WTC11 (cell line): Measurements from ENCODE around the gene UTP11. TPM values are rescaled to one million over a fixed set of nuclear protein-coding genes. Genes with fewer than 3 reads are reported as not detected.
A peak's percentile ranks its signal among the peaks of the same experiment; 100 is the strongest.

Experiments
- ATAC-seq: fragments of 200-7000 bp; cut with Tn5 transposase; 2 replicates; pipeline ENCODE4 v1.10.0; 2021; ENCODE audit warnings: mild to moderate bottlenecking, moderate library complexity
- CTCF ChIA-PET: fragments of 300-600 bp; sonication (Branson Sonifier 250); formaldehyde crosslinking; loops from one replicate; lab custom pipeline; 2021; ENCODE audit warnings: antibody characterized with exemption; lab: Charles Lee
- POLR2A ChIA-PET: fragments of 350-600 bp; sonication (Branson Sonifier 250); formaldehyde crosslinking; loops from one replicate; lab custom pipeline; 2021; ENCODE audit warnings: antibody characterized with exemption; lab: Charles Lee
- DNase-seq: peaks from one replicate; pipeline ENCODE4 v3.0.0; 2021; ENCODE audit warnings: low spot score
- H3K27ac Mint-ChIP-seq: 2 replicates; pipeline ENCODE4 v1.8.0; 2021; ENCODE audit warnings: mixed read lengths
- H3K27me3 Mint-ChIP-seq: 2 replicates; pipeline ENCODE4 v1.8.0; 2021; ENCODE audit warnings: low read depth, mild to moderate bottlenecking, moderate library complexity, mixed read lengths
- H3K36me3 Mint-ChIP-seq: 2 replicates; pipeline ENCODE4 v1.8.0; 2021; ENCODE audit warnings: mixed read lengths
- H3K4me1 Mint-ChIP-seq: 2 replicates; pipeline ENCODE4 v1.8.0; 2022; ENCODE audit warnings: mixed read lengths
- H3K4me3 Mint-ChIP-seq: 2 replicates; pipeline ENCODE4 v1.8.0; 2021; ENCODE audit warnings: mild to moderate bottlenecking, moderate library complexity, mixed read lengths
- H3K9me3 Mint-ChIP-seq: 2 replicates; pipeline ENCODE4 v1.8.0; 2021; ENCODE audit warnings: mixed read lengths
- ATF1 ChIP-seq: sonication (generic); formaldehyde crosslinking; IDR thresholded peaks from 2 replicates; pipeline ENCODE4 v1.8.1; 2023; ENCODE audit warnings: mild to moderate bottlenecking, moderate library complexity, missing genetic modification reagents
- IRF2 ChIP-seq: sonication (generic); formaldehyde crosslinking; IDR thresholded peaks from 2 replicates; pipeline ENCODE4 v1.8.0; 2022; ENCODE audit warnings: low read depth, missing genetic modification reagents, borderline replicate concordance
- JUN ChIP-seq: sonication (generic); formaldehyde crosslinking; IDR thresholded peaks from 2 replicates; pipeline ENCODE4 v1.8.0; 2023; ENCODE audit warnings: mild to moderate bottlenecking, missing genetic modification reagents
- MYBL2 ChIP-seq: sonication (generic); formaldehyde crosslinking; IDR thresholded peaks from 2 replicates; pipeline ENCODE4 v1.8.1; 2023; ENCODE audit warnings: mild to moderate bottlenecking, moderate library complexity, missing genetic modification reagents
- NFE2L1 ChIP-seq: sonication (generic); formaldehyde crosslinking; IDR thresholded peaks from 2 replicates; pipeline ENCODE4 v1.8.1; 2023; ENCODE audit warnings: missing genetic modification reagents
- NFYB ChIP-seq: sonication (generic); formaldehyde crosslinking; conservative IDR thresholded peaks from 2 replicates; pipeline ENCODE4 v1.8.0; 2022; ENCODE audit warnings: low read depth, missing genetic modification reagents
- NR2C2 ChIP-seq: sonication (generic); formaldehyde crosslinking; IDR thresholded peaks from 2 replicates; pipeline ENCODE4 v1.8.0; 2022; ENCODE audit warnings: mild to moderate bottlenecking, missing genetic modification reagents
- OVOL2 ChIP-seq: fragments of 250-450 bp; sonication (Bioruptor Pico); IDR thresholded peaks from 2 replicates; pipeline ENCODE4 v1.9.0; 2021; ENCODE audit warnings: mild to moderate bottlenecking, borderline replicate concordance
- SMAD3 ChIP-seq: sonication (generic); formaldehyde crosslinking; IDR thresholded peaks from 2 replicates; pipeline ENCODE4 v1.8.0; 2022; ENCODE audit warnings: missing genetic modification reagents, mild to moderate bottlenecking, borderline replicate concordance
- TP53 ChIP-seq: sonication (generic); formaldehyde crosslinking; IDR thresholded peaks from 2 replicates; pipeline ENCODE4 v1.8.1; 2023; ENCODE audit warnings: mild to moderate bottlenecking, missing genetic modification reagents
- ZBTB21 ChIP-seq: sonication (generic); formaldehyde crosslinking; IDR thresholded peaks from 2 replicates; pipeline ENCODE4 v1.8.1; 2023; ENCODE audit warnings: mild to moderate bottlenecking, missing genetic modification reagents, borderline replicate concordance
- ZNF121 ChIP-seq: sonication (generic); formaldehyde crosslinking; IDR thresholded peaks from 2 replicates; pipeline ENCODE4 v1.8.0; 2023; ENCODE audit warnings: missing genetic modification reagents
- ZNF219 ChIP-seq: sonication (generic); formaldehyde crosslinking; IDR thresholded peaks from 2 replicates; pipeline ENCODE4 v1.8.0; 2023; ENCODE audit warnings: missing genetic modification reagents, mild to moderate bottlenecking, borderline replicate concordance
- ZNF317 ChIP-seq: sonication (generic); formaldehyde crosslinking; IDR thresholded peaks from 2 replicates; pipeline ENCODE4 v1.8.1; 2023; ENCODE audit warnings: low read depth, mild to moderate bottlenecking, moderate library complexity, missing genetic modification reagents, borderline replicate concordance
- total RNA-seq: library from RNA; stranded (reverse); gene quantifications from 3 replicates; pipeline ENCODE4 v1.2.3, GENCODE V29; 2021
- TF ChIP-seq, protein P1 (sequence below): sonication (generic); formaldehyde crosslinking; IDR thresholded peaks from 2 replicates; pipeline ENCODE4 v1.8.1; 2023; ENCODE audit warnings: mild to moderate bottlenecking, moderate library complexity, missing genetic modification reagents
- TF ChIP-seq, protein P2 (sequence below): sonication (generic); formaldehyde crosslinking; IDR thresholded peaks from 2 replicates; pipeline ENCODE4 v1.8.0; 2022; ENCODE audit warnings: missing genetic modification reagents
- TF ChIP-seq, protein P3 (sequence below): sonication (generic); formaldehyde crosslinking; IDR thresholded peaks from 2 replicates; pipeline ENCODE4 v1.8.0; 2022; ENCODE audit warnings: mild to moderate bottlenecking, missing genetic modification reagents
- TF ChIP-seq, protein P4 (sequence below): fragments of 200-600 bp; IDR thresholded peaks from 2 replicates; pipeline ENCODE4 v1.8.0; 2022; ENCODE audit warnings: antibody characterized with exemption
- TF ChIP-seq, protein P5 (sequence below): sonication (generic); formaldehyde crosslinking; IDR thresholded peaks from 2 replicates; pipeline ENCODE4 v1.8.0; 2022; ENCODE audit warnings: mild to moderate bottlenecking, missing genetic modification reagents
- TF ChIP-seq, protein P6 (sequence below): fragments of 250-450 bp; sonication (Bioruptor Pico); conservative IDR thresholded peaks from 2 replicates; pipeline ENCODE4 v1.9.0; 2021; ENCODE audit warnings: mild to moderate bottlenecking
- TF ChIP-seq, protein P7 (sequence below): sonication (generic); formaldehyde crosslinking; IDR thresholded peaks from 2 replicates; pipeline ENCODE4 v1.8.1; 2022; ENCODE audit warnings: low read depth, mild to moderate bottlenecking, moderate library complexity, missing genetic modification reagents, borderline replicate concordance

UTP11 gene
- total RNA-seq, 1 experiment from 2014 or later, result 42.2 TPM

DNA sequence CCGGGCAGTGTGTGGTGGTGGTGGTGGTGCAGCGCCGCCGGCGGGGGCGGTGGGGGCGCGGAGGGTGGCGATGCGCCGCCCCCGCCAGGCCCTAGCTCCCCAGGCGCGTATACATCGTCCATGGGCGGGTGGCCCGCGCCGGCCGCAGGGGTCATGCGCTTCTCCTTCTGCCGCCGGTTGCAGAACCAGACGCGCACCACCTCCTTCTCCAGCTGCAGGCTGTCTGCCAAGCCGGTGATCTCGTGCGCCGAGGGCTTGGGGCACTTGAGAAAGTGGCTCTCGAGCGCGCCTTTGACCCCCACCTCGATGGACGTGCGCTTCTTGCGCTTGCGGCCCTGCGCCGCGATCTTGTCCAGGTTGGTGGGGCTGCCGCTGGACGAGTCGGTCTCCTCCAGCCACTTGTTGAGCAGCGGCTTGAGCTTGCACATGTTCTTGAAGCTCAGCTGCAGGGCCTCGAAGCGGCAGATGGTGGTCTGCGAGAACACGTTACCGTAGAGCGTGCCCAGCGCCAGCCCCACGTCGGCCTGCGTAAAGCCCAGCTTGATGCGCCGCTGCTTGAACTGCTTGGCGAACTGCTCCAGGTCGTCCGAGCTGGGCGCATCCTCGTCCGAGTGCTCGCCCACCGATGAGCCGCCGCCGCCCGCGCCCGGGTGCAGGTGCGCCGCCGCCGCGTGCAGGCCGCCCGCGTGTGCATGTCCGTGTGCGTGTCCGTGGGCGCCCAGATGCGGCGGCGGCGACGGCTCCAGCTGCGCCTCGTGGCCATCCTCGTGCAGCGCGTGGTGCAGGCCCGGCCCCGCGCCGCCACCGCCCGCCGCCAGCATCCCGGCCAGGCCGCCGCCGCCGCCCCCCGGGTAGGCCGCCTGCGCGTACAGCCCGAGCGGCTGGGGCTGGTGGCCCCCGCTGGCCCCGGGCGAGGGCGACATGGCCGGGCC, 33.1 kb downstream of the UTP11 start:
- ATAC-seq, result peak; percentile 11
- Mint-ChIP-seq H3K27ac (no peak overlapping the region), H3K4me1 (peaks cover 47% of the 10 kb centered on the region), H3K9me3 (no peaks in the 10 kb centered on the region), H3K36me3 (peaks cover 8% of the 10 kb centered on the region), H3K27me3 (peaks cover 53% of the 10 kb centered on the region), H3K4me3 (peak overlapping the region; percentile 74)
- peak; percentile 61 for DNase-seq
- POLR2A ChIA-PET, result interaction anchor here (1.0 to 1.4 kb wide), 2 partner anchors 36 to 389 kb away, joined by 3 read pairs; no protein-coding TSS in a partner anchor
- CTCF ChIA-PET, result interaction anchor here (0.6 to 4.3 kb wide), 5 partner anchors 17 to 790 kb away, joined by 3 to 90 read pairs (median 7); no protein-coding TSS in a partner anchor
- peak; percentile 82 for TF ChIP-seq TP53
- TF ChIP-seq ZBTB21 (CRISPR knock-in tag), result no peak
- TF ChIP-seq, protein P1, sequence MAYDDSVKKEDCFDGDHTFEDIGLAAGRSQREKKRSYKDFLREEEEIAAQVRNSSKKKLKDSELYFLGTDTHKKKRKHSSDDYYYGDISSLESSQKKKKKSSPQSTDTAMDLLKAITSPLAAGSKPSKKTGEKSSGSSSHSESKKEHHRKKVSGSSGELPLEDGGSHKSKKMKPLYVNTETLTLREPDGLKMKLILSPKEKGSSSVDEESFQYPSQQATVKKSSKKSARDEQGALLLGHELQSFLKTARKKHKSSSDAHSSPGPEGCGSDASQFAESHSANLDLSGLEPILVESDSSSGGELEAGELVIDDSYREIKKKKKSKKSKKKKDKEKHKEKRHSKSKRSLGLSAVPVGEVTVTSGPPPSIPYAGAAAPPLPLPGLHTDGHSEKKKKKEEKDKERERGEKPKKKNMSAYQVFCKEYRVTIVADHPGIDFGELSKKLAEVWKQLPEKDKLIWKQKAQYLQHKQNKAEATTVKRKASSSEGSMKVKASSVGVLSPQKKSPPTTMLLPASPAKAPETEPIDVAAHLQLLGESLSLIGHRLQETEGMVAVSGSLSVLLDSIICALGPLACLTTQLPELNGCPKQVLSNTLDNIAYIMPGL (CRISPR knock-in tag), result peak; percentile 42; the same call in 1 of the 2 replicates
- peak; percentile 91; the same call in 1 of the 2 replicates for TF ChIP-seq ATF1 (CRISPR knock-in tag)
- peak; percentile 73 for TF ChIP-seq ZNF121 (CRISPR knock-in tag)
- TF ChIP-seq IRF2 (CRISPR knock-in tag), result 0 out of 2 replicates have a peak, but pooled peaks have one; percentile 69
- TF ChIP-seq, protein P2, sequence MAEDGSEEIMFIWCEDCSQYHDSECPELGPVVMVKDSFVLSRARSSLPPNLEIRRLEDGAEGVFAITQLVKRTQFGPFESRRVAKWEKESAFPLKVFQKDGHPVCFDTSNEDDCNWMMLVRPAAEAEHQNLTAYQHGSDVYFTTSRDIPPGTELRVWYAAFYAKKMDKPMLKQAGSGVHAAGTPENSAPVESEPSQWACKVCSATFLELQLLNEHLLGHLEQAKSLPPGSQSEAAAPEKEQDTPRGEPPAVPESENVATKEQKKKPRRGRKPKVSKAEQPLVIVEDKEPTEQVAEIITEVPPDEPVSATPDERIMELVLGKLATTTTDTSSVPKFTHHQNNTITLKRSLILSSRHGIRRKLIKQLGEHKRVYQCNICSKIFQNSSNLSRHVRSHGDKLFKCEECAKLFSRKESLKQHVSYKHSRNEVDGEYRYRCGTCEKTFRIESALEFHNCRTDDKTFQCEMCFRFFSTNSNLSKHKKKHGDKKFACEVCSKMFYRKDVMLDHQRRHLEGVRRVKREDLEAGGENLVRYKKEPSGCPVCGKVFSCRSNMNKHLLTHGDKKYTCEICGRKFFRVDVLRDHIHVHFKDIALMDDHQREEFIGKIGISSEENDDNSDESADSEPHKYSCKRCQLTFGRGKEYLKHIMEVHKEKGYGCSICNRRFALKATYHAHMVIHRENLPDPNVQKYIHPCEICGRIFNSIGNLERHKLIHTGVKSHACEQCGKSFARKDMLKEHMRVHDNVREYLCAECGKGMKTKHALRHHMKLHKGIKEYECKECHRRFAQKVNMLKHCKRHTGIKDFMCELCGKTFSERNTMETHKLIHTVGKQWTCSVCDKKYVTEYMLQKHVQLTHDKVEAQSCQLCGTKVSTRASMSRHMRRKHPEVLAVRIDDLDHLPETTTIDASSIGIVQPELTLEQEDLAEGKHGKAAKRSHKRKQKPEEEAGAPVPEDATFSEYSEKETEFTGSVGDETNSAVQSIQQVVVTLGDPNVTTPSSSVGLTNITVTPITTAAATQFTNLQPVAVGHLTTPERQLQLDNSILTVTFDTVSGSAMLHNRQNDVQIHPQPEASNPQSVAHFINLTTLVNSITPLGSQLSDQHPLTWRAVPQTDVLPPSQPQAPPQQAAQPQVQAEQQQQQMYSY (CRISPR knock-in tag), result peak; percentile 73
- peak; percentile 87 for TF ChIP-seq ZNF219
- TF ChIP-seq JUN, result peak; percentile 86; the same call in 1 of the 2 replicates
- TF ChIP-seq, protein P3, sequence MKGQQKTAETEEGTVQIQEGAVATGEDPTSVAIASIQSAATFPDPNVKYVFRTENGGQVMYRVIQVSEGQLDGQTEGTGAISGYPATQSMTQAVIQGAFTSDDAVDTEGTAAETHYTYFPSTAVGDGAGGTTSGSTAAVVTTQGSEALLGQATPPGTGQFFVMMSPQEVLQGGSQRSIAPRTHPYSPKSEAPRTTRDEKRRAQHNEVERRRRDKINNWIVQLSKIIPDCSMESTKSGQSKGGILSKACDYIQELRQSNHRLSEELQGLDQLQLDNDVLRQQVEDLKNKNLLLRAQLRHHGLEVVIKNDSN (CRISPR knock-in tag), result no peak
- TF ChIP-seq, protein P4, sequence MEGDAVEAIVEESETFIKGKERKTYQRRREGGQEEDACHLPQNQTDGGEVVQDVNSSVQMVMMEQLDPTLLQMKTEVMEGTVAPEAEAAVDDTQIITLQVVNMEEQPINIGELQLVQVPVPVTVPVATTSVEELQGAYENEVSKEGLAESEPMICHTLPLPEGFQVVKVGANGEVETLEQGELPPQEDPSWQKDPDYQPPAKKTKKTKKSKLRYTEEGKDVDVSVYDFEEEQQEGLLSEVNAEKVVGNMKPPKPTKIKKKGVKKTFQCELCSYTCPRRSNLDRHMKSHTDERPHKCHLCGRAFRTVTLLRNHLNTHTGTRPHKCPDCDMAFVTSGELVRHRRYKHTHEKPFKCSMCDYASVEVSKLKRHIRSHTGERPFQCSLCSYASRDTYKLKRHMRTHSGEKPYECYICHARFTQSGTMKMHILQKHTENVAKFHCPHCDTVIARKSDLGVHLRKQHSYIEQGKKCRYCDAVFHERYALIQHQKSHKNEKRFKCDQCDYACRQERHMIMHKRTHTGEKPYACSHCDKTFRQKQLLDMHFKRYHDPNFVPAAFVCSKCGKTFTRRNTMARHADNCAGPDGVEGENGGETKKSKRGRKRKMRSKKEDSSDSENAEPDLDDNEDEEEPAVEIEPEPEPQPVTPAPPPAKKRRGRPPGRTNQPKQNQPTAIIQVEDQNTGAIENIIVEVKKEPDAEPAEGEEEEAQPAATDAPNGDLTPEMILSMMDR, result no peak
- TF ChIP-seq, protein P5, sequence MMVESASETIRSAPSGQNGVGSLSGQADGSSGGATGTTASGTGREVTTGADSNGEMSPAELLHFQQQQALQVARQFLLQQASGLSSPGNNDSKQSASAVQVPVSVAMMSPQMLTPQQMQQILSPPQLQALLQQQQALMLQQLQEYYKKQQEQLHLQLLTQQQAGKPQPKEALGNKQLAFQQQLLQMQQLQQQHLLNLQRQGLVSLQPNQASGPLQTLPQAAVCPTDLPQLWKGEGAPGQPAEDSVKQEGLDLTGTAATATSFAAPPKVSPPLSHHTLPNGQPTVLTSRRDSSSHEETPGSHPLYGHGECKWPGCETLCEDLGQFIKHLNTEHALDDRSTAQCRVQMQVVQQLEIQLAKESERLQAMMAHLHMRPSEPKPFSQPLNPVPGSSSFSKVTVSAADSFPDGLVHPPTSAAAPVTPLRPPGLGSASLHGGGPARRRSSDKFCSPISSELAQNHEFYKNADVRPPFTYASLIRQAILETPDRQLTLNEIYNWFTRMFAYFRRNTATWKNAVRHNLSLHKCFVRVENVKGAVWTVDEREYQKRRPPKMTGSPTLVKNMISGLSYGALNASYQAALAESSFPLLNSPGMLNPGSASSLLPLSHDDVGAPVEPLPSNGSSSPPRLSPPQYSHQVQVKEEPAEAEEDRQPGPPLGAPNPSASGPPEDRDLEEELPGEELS (CRISPR knock-in tag), result peak; percentile 81
- TF ChIP-seq, protein P6, sequence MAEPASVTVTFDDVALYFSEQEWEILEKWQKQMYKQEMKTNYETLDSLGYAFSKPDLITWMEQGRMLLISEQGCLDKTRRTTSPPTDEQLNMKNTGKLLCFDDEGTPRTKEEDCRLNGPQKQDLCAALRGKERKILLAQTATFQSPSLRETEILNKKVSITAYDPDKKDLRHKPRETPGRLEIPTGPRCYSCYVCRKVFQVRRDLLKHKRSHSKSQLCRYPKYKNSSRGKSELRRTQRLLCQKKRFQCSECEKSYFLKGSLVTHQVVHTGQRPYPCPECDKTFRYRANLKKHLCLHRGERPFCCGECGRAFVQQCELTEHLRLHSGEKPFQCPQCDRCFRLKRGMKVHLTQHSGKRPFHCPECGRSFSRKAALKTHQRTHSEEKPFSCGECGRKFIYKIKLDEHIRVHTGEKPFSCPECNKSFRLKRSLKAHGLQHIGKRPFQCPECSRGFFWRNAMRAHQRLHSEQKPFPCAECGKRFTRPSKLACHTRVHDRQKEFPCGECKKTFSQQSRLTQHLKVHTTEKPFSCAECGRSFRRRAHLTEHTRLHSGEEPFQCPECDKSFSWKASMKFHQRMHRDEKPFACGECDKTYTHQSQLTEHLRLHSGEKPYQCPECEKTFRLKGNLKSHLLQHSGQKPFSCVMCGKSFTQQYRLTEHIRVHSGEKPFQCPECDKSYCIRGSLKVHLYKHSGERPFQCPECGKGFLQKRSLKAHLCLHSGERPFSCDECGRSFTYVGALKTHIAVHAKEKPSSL (CRISPR knock-in tag), result no peak
- peak; percentile 96 for TF ChIP-seq NFE2L1
- no peak for TF ChIP-seq NR2C2
- TF ChIP-seq NFYB (CRISPR knock-in tag), result peak; percentile 34
- peak; percentile 92 for TF ChIP-seq MYBL2 (CRISPR knock-in tag)
- TF ChIP-seq ZNF317 (CRISPR knock-in tag), result 0 out of 2 replicates have a peak, but pooled peaks have one; percentile 14
- 0 out of 2 replicates have a peak, but pooled peaks have one; percentile 83 for TF ChIP-seq SMAD3 (CRISPR knock-in tag)
- TF ChIP-seq, protein P7, sequence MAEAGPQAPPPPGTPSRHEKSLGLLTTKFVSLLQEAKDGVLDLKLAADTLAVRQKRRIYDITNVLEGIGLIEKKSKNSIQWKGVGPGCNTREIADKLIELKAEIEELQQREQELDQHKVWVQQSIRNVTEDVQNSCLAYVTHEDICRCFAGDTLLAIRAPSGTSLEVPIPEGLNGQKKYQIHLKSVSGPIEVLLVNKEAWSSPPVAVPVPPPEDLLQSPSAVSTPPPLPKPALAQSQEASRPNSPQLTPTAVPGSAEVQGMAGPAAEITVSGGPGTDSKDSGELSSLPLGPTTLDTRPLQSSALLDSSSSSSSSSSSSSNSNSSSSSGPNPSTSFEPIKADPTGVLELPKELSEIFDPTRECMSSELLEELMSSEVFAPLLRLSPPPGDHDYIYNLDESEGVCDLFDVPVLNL (CRISPR knock-in tag), result peak; percentile 79
- no peak for TF ChIP-seq OVOL2
